H9 (cell line): ENCODE data around the gene GNAT3. TPM values are rescaled to one million over a fixed set of nuclear protein-coding genes. Genes with fewer than 3 reads are reported as not detected.

Source experiments
- DNase-seq: peaks from one replicate; pipeline ENCODE4 v3.0.0-alpha.2; 2017
- H2AFZ ChIP-seq: one replicate; pipeline ENCODE4 v1.6.1; 2013; ENCODE audit warnings: mild to moderate bottlenecking, low read length, control low read depth, moderate library complexity
- H2AK5ac ChIP-seq: 2 replicates; pipeline ENCODE4 v1.6.1; 2013; ENCODE audit warnings: low read length, control low read depth, mixed read lengths; ENCODE audit not compliant: insufficient read length
- H2BK120ac ChIP-seq: one replicate; pipeline ENCODE4 v1.6.1; 2013; ENCODE audit warnings: low read depth, mild to moderate bottlenecking, low read length, control low read depth, inconsistent platforms; ENCODE audit not compliant: poor library complexity, severe bottlenecking
- H2BK12ac ChIP-seq: 2 replicates; pipeline ENCODE4 v1.6.1; 2013; ENCODE audit warnings: low read length, control low read depth, mixed read lengths, low read depth; ENCODE audit not compliant: insufficient read length
- H2BK15ac ChIP-seq: 2 replicates; pipeline ENCODE4 v1.6.1; 2013; ENCODE audit warnings: low read depth, low read length, control low read depth
- H2BK20ac ChIP-seq: one replicate; pipeline ENCODE4 v1.6.1; 2013; ENCODE audit warnings: low read depth, mild to moderate bottlenecking, low read length, control low read depth, inconsistent platforms; ENCODE audit not compliant: poor library complexity, severe bottlenecking
- H2BK5ac ChIP-seq: 2 replicates; pipeline ENCODE4 v1.6.1; 2013; ENCODE audit warnings: low read length, control low read depth, mixed read lengths; ENCODE audit not compliant: insufficient read length
- H3K14ac ChIP-seq: 2 replicates; pipeline ENCODE4 v1.6.1; 2013; ENCODE audit warnings: low read length, control low read depth; ENCODE audit not compliant: insufficient read depth
- H3K18ac ChIP-seq: 2 replicates; pipeline ENCODE4 v1.6.1; 2013; ENCODE audit warnings: low read depth, mild to moderate bottlenecking, mixed read lengths, low read length, control low read depth; ENCODE audit not compliant: insufficient read length
- H3K23ac ChIP-seq: 2 replicates; pipeline ENCODE4 v1.6.1; 2013; ENCODE audit warnings: low read length, control low read depth, mixed read lengths, low read depth; ENCODE audit not compliant: insufficient read length
- H3K23me2 ChIP-seq: 2 replicates; pipeline ENCODE4 v1.6.1; 2013; ENCODE audit warnings: low read depth, mild to moderate bottlenecking, mixed read lengths, low read length, control low read depth; ENCODE audit not compliant: insufficient read length, poor library complexity, severe bottlenecking
- H3K27ac ChIP-seq: 2 replicates; pipeline ENCODE4 v1.5.1; 2013; ENCODE audit warnings: low read length, control low read depth, mixed read lengths, low read depth; ENCODE audit not compliant: insufficient read length
- H3K27me3 ChIP-seq: 2 replicates; pipeline ENCODE4 v1.6.1; 2013; ENCODE audit warnings: low read length, control low read depth, inconsistent platforms; ENCODE audit not compliant: insufficient read depth
- H3K4ac ChIP-seq: 2 replicates; pipeline ENCODE4 v1.6.1; 2013; ENCODE audit warnings: low read depth, mild to moderate bottlenecking, control low read depth, inconsistent platforms, low read length, moderate library complexity
- H3K4me1 ChIP-seq: 2 replicates; pipeline ENCODE4 v1.6.1; 2013; ENCODE audit warnings: low read length, control low read depth, inconsistent platforms; ENCODE audit not compliant: insufficient read depth
- H3K4me2 ChIP-seq: 2 replicates; pipeline ENCODE4 v1.6.1; 2013; ENCODE audit warnings: low read length, control low read depth, mixed read lengths; ENCODE audit not compliant: insufficient read length, insufficient read depth
- H3K56ac ChIP-seq: 2 replicates; pipeline ENCODE4 v1.6.1; 2013; ENCODE audit warnings: low read depth, mild to moderate bottlenecking, mixed read lengths, low read length, control low read depth; ENCODE audit not compliant: insufficient read length
- H3K79me1 ChIP-seq: 2 replicates; pipeline ENCODE4 v1.6.1; 2013; ENCODE audit warnings: low read depth, mild to moderate bottlenecking, moderate library complexity, low read length, control low read depth, inconsistent platforms; ENCODE audit not compliant: insufficient read depth, poor library complexity, severe bottlenecking
- H3K79me2 ChIP-seq: 2 replicates; pipeline ENCODE4 v1.6.1; 2013; ENCODE audit warnings: low read length, control low read depth, inconsistent platforms; ENCODE audit not compliant: insufficient read depth
- H3K9ac ChIP-seq: 2 replicates; pipeline ENCODE4 v1.6.1; 2013; ENCODE audit warnings: low read length, control low read depth, mixed read lengths; ENCODE audit not compliant: insufficient read length; ENCODE audit errors: extremely low read depth
- H3K9me3 ChIP-seq: one replicate; pipeline ENCODE4 v1.6.1; 2013; ENCODE audit warnings: low read depth, low read length, inconsistent platforms; ENCODE audit not compliant: control insufficient read depth
- H3T11ph ChIP-seq: one replicate; pipeline ENCODE4 v1.6.1; 2013; ENCODE audit warnings: mild to moderate bottlenecking, low read length, control low read depth, inconsistent platforms
- H4K20me1 ChIP-seq: one replicate; pipeline ENCODE4 v1.6.1; 2013; ENCODE audit not compliant: control insufficient read depth, insufficient read length, insufficient read depth
- H4K5ac ChIP-seq: 2 replicates; pipeline ENCODE4 v1.6.1; 2013; ENCODE audit warnings: low read depth, mild to moderate bottlenecking, mixed read lengths, low read length, control low read depth; ENCODE audit not compliant: insufficient read length
- H4K8ac ChIP-seq: replicated peaks from 2 replicates; pipeline ENCODE4 v1.6.1; 2013; ENCODE audit warnings: low read length, control low read depth, mixed read lengths, low read depth; ENCODE audit not compliant: insufficient read length
- H4K91ac ChIP-seq: 2 replicates; pipeline ENCODE4 v1.6.1; 2013; ENCODE audit warnings: low read depth, mild to moderate bottlenecking, moderate library complexity, mixed read lengths, low read length, control low read depth; ENCODE audit not compliant: insufficient read length
- H3K27ac Mint-ChIP-seq, 3 experiments: 2 replicates in 2 of 3; 3 replicates in 1 of 3; pipeline ENCODE4 v1.8.0; 2020 to 2021; ENCODE audit warnings: mixed read lengths in 3 of 3, mild to moderate bottlenecking in 1 of 3, moderate library complexity in 1 of 3
- H3K27me3 Mint-ChIP-seq: 2 replicates; pipeline ENCODE4 v1.8.0; 2021; ENCODE audit warnings: low read depth, mild to moderate bottlenecking, moderate library complexity, mixed read lengths
- H3K36me3 Mint-ChIP-seq, 3 experiments: 2 replicates in 2 of 3; 3 replicates in 1 of 3; pipeline ENCODE4 v1.8.0; 2020 to 2021; ENCODE audit warnings: low read depth in 3 of 3, mixed read lengths in 3 of 3; ENCODE audit not compliant: insufficient read depth in 1 of 3
- H3K4me1 Mint-ChIP-seq, 2 experiments: 2 replicates each; pipeline ENCODE4 v1.8.0; 2020; ENCODE audit warnings: mixed read lengths in 2 of 2
- H3K4me3 Mint-ChIP-seq, 2 experiments: 2 replicates in 1 of 2; 3 replicates in 1 of 2; pipeline ENCODE4 v1.8.0; 2020 to 2021; ENCODE audit warnings: mild to moderate bottlenecking in 2 of 2, mixed read lengths in 2 of 2, moderate library complexity in 1 of 2
- H3K9me3 Mint-ChIP-seq, 2 experiments: 2 replicates in 1 of 2; 3 replicates in 1 of 2; pipeline ENCODE4 v1.8.0; 2020; ENCODE audit warnings: mild to moderate bottlenecking in 2 of 2, mixed read lengths in 2 of 2, moderate library complexity in 1 of 2
- WGBS: extraction: QIAGEN DNeasy Blood & Tissue Kit; methylation state at CpG from one replicate; pipeline ENCODE4 v1.1.7; 2013; ENCODE audit warnings: missing lambda C conversion rate, low lambda C conversion rate, mixed read lengths; ENCODE audit not compliant: insufficient read length; ENCODE audit errors: extremely low coverage; 5-methylcytosine and 5-hydroxymethylcytosine counted together
- total RNA-seq: library from RNA; stranded (reverse); gene quantifications from 2 replicates; pipeline ENCODE4 v1.2.1, GENCODE V29; 2021
- TF ChIP-seq, protein P1 (sequence below): fragments of 200-600 bp; sonication (generic); conservative IDR thresholded peaks from 3 replicates; pipeline ENCODE4 v1.8.0; 2021; ENCODE audit warnings: antibody characterized with exemption, mild to moderate bottlenecking

The GNAT3 gene
- total RNA-seq, 1 experiment from 2014 or later = not detected

- no peaks in the 10 kb centered on the region for H3K79me2 ChIP-seq
- no peaks in the 10 kb centered on the region for H3K4me1 ChIP-seq
- H3K23ac ChIP-seq = no peak overlapping the region
- Mint-ChIP-seq H3K27me3 (no peaks in the 10 kb centered on the region), H3K9me3 (no peaks in the 10 kb centered on the region), H3K36me3 (no peaks in the 10 kb centered on the region), H3K4me1 (peaks cover 5 to 12% of the 10 kb centered on the region in 2 experiments; a peak in 2 of 4 replicates), H3K4me3 (no peak overlapping the region), H3K27ac (no peak overlapping the region)
- no peaks in the 10 kb centered on the region for H3K79me1 ChIP-seq
- H3K27me3 ChIP-seq = no peaks in the 10 kb centered on the region
- H4K20me1 ChIP-seq = no peaks in the 10 kb centered on the region
- no peak overlapping the region for H2BK12ac ChIP-seq
- H3K18ac ChIP-seq = no peak overlapping the region
- DNase-seq = no peak
- no peaks in the 10 kb centered on the region for H3K9me3 ChIP-seq
- TF ChIP-seq, protein P1, sequence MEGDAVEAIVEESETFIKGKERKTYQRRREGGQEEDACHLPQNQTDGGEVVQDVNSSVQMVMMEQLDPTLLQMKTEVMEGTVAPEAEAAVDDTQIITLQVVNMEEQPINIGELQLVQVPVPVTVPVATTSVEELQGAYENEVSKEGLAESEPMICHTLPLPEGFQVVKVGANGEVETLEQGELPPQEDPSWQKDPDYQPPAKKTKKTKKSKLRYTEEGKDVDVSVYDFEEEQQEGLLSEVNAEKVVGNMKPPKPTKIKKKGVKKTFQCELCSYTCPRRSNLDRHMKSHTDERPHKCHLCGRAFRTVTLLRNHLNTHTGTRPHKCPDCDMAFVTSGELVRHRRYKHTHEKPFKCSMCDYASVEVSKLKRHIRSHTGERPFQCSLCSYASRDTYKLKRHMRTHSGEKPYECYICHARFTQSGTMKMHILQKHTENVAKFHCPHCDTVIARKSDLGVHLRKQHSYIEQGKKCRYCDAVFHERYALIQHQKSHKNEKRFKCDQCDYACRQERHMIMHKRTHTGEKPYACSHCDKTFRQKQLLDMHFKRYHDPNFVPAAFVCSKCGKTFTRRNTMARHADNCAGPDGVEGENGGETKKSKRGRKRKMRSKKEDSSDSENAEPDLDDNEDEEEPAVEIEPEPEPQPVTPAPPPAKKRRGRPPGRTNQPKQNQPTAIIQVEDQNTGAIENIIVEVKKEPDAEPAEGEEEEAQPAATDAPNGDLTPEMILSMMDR = no peak
- H4K5ac ChIP-seq = no peak overlapping the region
- H2AFZ ChIP-seq = no peak overlapping the region
- H3K4me2 ChIP-seq = no peak overlapping the region
- no peak overlapping the region for H2BK5ac ChIP-seq
- no peak overlapping the region for H2BK15ac ChIP-seq
- no peak overlapping the region for H2BK120ac ChIP-seq
- H3K27ac ChIP-seq = no peak overlapping the region
- H3K4ac ChIP-seq = no peak overlapping the region
- no peak overlapping the region for H4K91ac ChIP-seq
- H3T11ph ChIP-seq = no peak overlapping the region
- no peak overlapping the region for H4K8ac ChIP-seq
- no CpG with 5 or more reads among the region's 3 CpGs for WGBS
- H3K14ac ChIP-seq = no peak overlapping the region
- no peaks in the 10 kb centered on the region for H3K23me2 ChIP-seq
- H3K9ac ChIP-seq = no peak overlapping the region
- no peak overlapping the region for H2AK5ac ChIP-seq
- H3K56ac ChIP-seq = no peak overlapping the region
- H2BK20ac ChIP-seq = no peak overlapping the region
Measured at GRCh38 chr7:80468931-80469714, 42.7 kb downstream of the GNAT3 start.
